Tibial nerve (tissue), 4 donors: Measurements from ENCODE around the gene TPGS1. TPM values are rescaled to one million over a fixed set of nuclear protein-coding genes. Genes with fewer than 3 reads are reported as not detected.

Source experiments
- DNase-seq, 2 donors: peaks; one replicate each; pipeline ENCODE4 v3.0.0-alpha.2; 2019; ENCODE audit warnings: low spot score in 2 of 2
- H3K27ac ChIP-seq, 4 donors: fragments of 200-600 bp; sonication (generic) in 3 of 4; one replicate each; pipeline ENCODE4 v1.5.1; 2017 to 2019; ENCODE audit warnings: mild to moderate bottlenecking in 1 of 4
- H3K27me3 ChIP-seq, 2 donors: fragments of 200-600 bp; sonication (generic) in 1 of 2; one replicate each; pipeline versions ENCODE4 v1.5.1 to v1.6.0; 2017 to 2019
- H3K36me3 ChIP-seq, 3 donors: fragments of 200-600 bp; sonication (generic); one replicate each; pipeline ENCODE4 v1.5.1; 2018 to 2019
- H3K4me1 ChIP-seq, 4 donors: fragments of 200-600 bp; sonication (generic) in 3 of 4; one replicate each; pipeline ENCODE4 v1.5.1; 2017 to 2019
- H3K4me3 ChIP-seq, 4 donors: fragments of 200-600 bp; sonication (generic) in 3 of 4; one replicate each; pipeline ENCODE4 v1.5.1; 2017 to 2019; ENCODE audit warnings: mild to moderate bottlenecking in 1 of 4, moderate library complexity in 1 of 4
- H3K9me3 ChIP-seq, 4 donors: fragments of 200-600 bp; sonication (generic) in 3 of 4; one replicate each; pipeline ENCODE4 v1.5.1; 2017 to 2019
- CTCF ChIP-seq, 5 experiments: fragments of 200-600 bp in 3 of 5; fragments of 450-650 bp in 2 of 5; sonication (generic) in 3 of 5; IDR thresholded peaks; one replicate each; pipeline ENCODE4 v1.5.1; 2016 to 2019; ENCODE audit warnings: antibody characterized with exemption in 5 of 5, mild to moderate bottlenecking in 3 of 5, moderate library complexity in 2 of 5
- EP300 ChIP-seq, 2 donors: sonication (generic); formaldehyde crosslinking; IDR thresholded peaks; one replicate each; pipeline ENCODE4 v1.6.1; 2017; ENCODE audit warnings: antibody characterized with exemption in 2 of 2, mild to moderate bottlenecking in 1 of 2
- POLR2A ChIP-seq, 2 donors: fragments of 450-650 bp; IDR thresholded peaks; one replicate each; pipeline ENCODE4 v1.6.1; 2017; ENCODE audit warnings: antibody characterized with exemption in 2 of 2, mild to moderate bottlenecking in 2 of 2, moderate library complexity in 2 of 2
- WGBS, 2 donors: methylation state at CpG; one replicate each; pipeline ENCODE4 v1.1.5; 2018; 5-methylcytosine and 5-hydroxymethylcytosine counted together
- total RNA-seq, 4 donors: library from RNA; depleted of rRNA; stranded (reverse); fragments of >200 nt; gene quantifications; one replicate each; pipeline ENCODE4 v1.1.0, GENCODE V29; 2016

The TPGS1 gene
- total RNA-seq, 4 donors from 2014 or later: 108 to 131 (median 115) TPM

DNA sequence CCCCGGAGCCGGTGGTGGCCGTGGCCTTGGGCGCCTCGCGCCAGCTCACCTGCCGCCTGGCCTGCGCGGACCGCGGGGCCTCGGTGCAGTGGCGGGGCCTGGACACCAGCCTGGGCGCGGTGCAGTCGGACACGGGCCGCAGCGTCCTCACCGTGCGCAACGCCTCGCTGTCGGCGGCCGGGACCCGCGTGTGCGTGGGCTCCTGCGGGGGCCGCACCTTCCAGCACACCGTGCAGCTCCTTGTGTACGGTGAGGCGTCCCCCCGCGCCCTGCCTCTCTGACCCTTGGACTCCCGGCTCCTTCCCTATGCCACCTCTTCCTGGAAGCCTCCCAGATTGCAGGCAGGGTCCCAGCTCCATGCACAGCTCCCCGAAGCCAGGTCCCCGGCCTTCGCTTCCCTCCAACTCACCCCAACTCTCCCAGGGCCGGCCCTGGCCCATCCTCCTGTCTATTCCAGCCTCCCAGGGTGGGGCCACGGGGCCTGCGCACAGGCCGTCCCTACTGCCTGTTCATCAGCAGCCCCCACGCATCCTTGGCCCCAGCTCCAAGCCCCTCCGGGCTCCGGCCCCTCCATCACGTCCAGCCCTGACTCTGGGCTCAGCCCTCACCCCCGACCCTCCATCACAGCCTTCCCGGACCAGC is 9.3 kb upstream of the TPGS1 start:
- H3K27ac ChIP-seq: no peak overlapping the region
- peaks cover 0 to 54% of the 10 kb centered on the region in 2 donors for H3K27me3 ChIP-seq
- H3K4me1 ChIP-seq: peaks cover 0 to 26% (median 2%) of the 10 kb centered on the region in 4 donors
- TF ChIP-seq EP300 (IDR thresholded peaks at IDR 0.05) (no peak), CTCF (IDR thresholded peaks at IDR 0.05) (no peak), POLR2A (IDR thresholded peaks at IDR 0.05) (no peak)
- no peak for DNase-seq
- 9 to 14% methylated on average over 27 to 30 of the region's 50 CpGs for WGBS, 2 donors
- no peaks in the 10 kb centered on the region for H3K36me3 ChIP-seq
- no peaks in the 10 kb centered on the region for H3K9me3 ChIP-seq
- no peak overlapping the region for H3K4me3 ChIP-seq

- Histone ChIP-seq H3K27me3 (peaks cover 0 to 54% of the 10 kb centered on the region in 2 donors), H3K27ac (no peak overlapping the region), H3K4me1 (peaks cover 0 to 26% (median 2%) of the 10 kb centered on the region in 4 donors), H3K36me3 (no peaks in the 10 kb centered on the region), H3K4me3 (no peak overlapping the region), H3K9me3 (no peaks in the 10 kb centered on the region)
- no peak for DNase-seq
- TF ChIP-seq POLR2A (IDR thresholded peaks at IDR 0.05): no peak
- WGBS, 2 donors: 22 to 24% methylated on average over 15 to 26 of the region's 26 CpGs
These were observed 8.8 kb upstream of the TPGS1 start for GRCh38 chr19:498511-498891.

DNA sequence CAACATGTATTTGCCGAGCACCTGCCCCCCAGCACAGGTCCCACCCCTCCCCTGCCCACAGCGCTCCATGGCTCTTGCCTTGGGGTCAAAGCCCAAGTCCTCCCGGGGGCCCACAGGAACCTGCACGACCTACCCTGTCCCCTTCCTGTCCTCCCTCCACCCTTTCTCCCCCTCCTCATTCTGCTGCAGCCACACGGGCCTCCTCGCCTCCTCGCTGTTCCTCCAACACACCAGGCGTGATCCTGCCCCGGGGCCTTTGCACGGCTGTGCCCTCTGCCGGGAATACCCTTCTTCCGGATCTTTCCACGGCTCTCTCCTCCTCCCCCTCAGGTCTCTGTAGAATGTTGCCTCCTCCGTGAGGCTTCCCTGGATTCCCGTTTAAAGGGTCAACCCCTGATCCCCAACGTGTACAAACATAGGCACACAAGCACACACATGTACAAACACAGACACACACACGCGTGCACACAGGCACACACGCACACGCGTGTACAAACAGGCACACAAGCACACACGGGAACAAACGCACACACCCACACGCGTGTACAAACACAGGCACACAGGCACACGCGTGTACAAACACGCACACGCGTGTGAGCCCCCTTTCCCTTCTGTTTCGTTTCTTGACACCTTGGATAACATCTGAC is 8.2 kb upstream of the TPGS1 start:
- Histone ChIP-seq H3K36me3 (no peaks in the 10 kb centered on the region), H3K27me3 (peaks cover 0 to 48% of the 10 kb centered on the region in 2 donors), H3K9me3 (no peaks in the 10 kb centered on the region), H3K27ac (no peak overlapping the region), H3K4me1 (peaks cover 0 to 26% (median 2%) of the 10 kb centered on the region in 4 donors), H3K4me3 (no peak overlapping the region)
- WGBS, 2 donors: 76 to 78% methylated on average over 31 of the region's 31 CpGs
- TF ChIP-seq POLR2A (IDR thresholded peaks at IDR 0.05): no peak
- no peak for TF ChIP-seq CTCF (IDR thresholded peaks at IDR 0.05)
- no peak for TF ChIP-seq EP300 (IDR thresholded peaks at IDR 0.05)
- DNase-seq: no peak

GRCh38 chr19:501646-502045 is 5.7 kb upstream of the TPGS1 start:
- TF ChIP-seq POLR2A (IDR thresholded peaks at IDR 0.05) (no peak), CTCF (IDR thresholded peaks at IDR 0.05) (no peak), EP300 (IDR thresholded peaks at IDR 0.05) (no peak)
- WGBS, 2 donors: 81 to 85% methylated on average over 17 of the region's 17 CpGs

GRCh38 chr19:504616-505015 is 2.7 kb upstream of the TPGS1 start:
- TF ChIP-seq CTCF (IDR thresholded peaks at IDR 0.05) (no peak), POLR2A (IDR thresholded peaks at IDR 0.05) (no peak), EP300 (IDR thresholded peaks at IDR 0.05) (no peak)
- Histone ChIP-seq H3K27me3 (no peaks in the 10 kb centered on the region), H3K4me3 (no peak overlapping the region), H3K27ac (no peak overlapping the region), H3K9me3 (no peaks in the 10 kb centered on the region), H3K4me1 (peaks cover 0 to 21% (median 13%) of the 10 kb centered on the region in 4 donors), H3K36me3 (peaks cover 0 to 7% (median 0%) of the 10 kb centered on the region in 3 donors)
- no peak for DNase-seq
- 90 to 91% methylated on average over 14 of the region's 14 CpGs for WGBS, 2 donors

More at GRCh38 chr19:501646-502045, 5.7 kb upstream of the TPGS1 start:
- no peak for DNase-seq
- H3K4me3 ChIP-seq: no peak overlapping the region
- peaks cover 0 to 24% of the 10 kb centered on the region in 2 donors for H3K27me3 ChIP-seq
- H3K36me3 ChIP-seq: no peaks in the 10 kb centered on the region
- no peaks in the 10 kb centered on the region for H3K9me3 ChIP-seq
- peaks cover 0 to 21% (median 5%) of the 10 kb centered on the region in 4 donors for H3K4me1 ChIP-seq
- no peak overlapping the region for H3K27ac ChIP-seq
